Astrocyte (in vitro differentiated cells and primary cell): ENCODE data around the gene FANCF. TPM values are rescaled to one million over a fixed set of nuclear protein-coding genes. Genes with fewer than 3 reads are reported as not detected.
"Not testable (repeated sequence)": the region's sequence is repeated elsewhere in the genome, so short reads cannot be mapped to it uniquely, and the experiment has no call there.

Source experiments
- DNase-seq: peaks from one replicate; pipeline ENCODE4 v3.0.0-alpha.2; 2010; ENCODE audit warnings: low read depth
- FAIRE-seq: peaks from 2 replicates; lab custom pipeline; 2011; peaks lifted over from hg19 to GRCh38; lab: Jason Lieb, UNC
- H2AFZ ChIP-seq: 2 replicates; pipeline ENCODE4 v1.6.0; 2012; ENCODE audit warnings: low read depth, low read length, inconsistent platforms
- H3K27ac ChIP-seq: 2 replicates; pipeline ENCODE4 v1.5.1; 2011; ENCODE audit warnings: low read depth, low read length, inconsistent platforms
- H3K27me3 ChIP-seq: 2 replicates; pipeline ENCODE4 v1.6.0; 2011; ENCODE audit warnings: low read length, inconsistent platforms; ENCODE audit not compliant: insufficient read depth
- H3K36me3 ChIP-seq: 2 replicates; pipeline ENCODE4 v1.5.1; 2011; ENCODE audit warnings: low read length, inconsistent platforms; ENCODE audit not compliant: insufficient read depth
- H3K4me1 ChIP-seq: 2 replicates; pipeline ENCODE4 v1.5.1; 2011; ENCODE audit warnings: low read length, inconsistent platforms; ENCODE audit not compliant: insufficient read depth
- H3K4me2 ChIP-seq: 2 replicates; pipeline ENCODE4 v1.6.0; 2012; ENCODE audit warnings: low read length, inconsistent platforms
- H3K4me3 ChIP-seq: 2 replicates; pipeline ENCODE4 v1.5.1; 2011; ENCODE audit warnings: low read depth, mild to moderate bottlenecking, low read length, inconsistent platforms; ENCODE audit not compliant: insufficient read depth
- H3K79me2 ChIP-seq: 2 replicates; pipeline ENCODE4 v1.6.0; 2012; ENCODE audit warnings: mild to moderate bottlenecking, low read length, inconsistent platforms; ENCODE audit not compliant: insufficient read depth
- H3K9ac ChIP-seq: 2 replicates; pipeline ENCODE4 v1.6.0; 2012; ENCODE audit warnings: mild to moderate bottlenecking, low read length, inconsistent platforms
- H3K9me3 ChIP-seq: 2 replicates; pipeline ENCODE4 v1.5.1; 2012; ENCODE audit warnings: low read depth, mild to moderate bottlenecking, low read length, inconsistent platforms; ENCODE audit not compliant: insufficient read depth
- H4K20me1 ChIP-seq: 2 replicates; pipeline ENCODE4 v1.6.0; 2012; ENCODE audit warnings: low read length, inconsistent platforms; ENCODE audit not compliant: insufficient read depth
- H3K27ac Mint-ChIP-seq: one replicate; pipeline ENCODE4 v1.8.0; 2021; ENCODE audit warnings: mild to moderate bottlenecking, mixed read lengths; ENCODE audit not compliant: unreplicated experiment
- H3K27me3 Mint-ChIP-seq: one replicate; pipeline ENCODE4 v1.8.0; 2021; ENCODE audit warnings: low read depth, mixed read lengths; ENCODE audit not compliant: unreplicated experiment
- H3K36me3 Mint-ChIP-seq: one replicate; pipeline ENCODE4 v1.8.0; 2021; ENCODE audit warnings: low read depth, mixed read lengths; ENCODE audit not compliant: unreplicated experiment
- H3K4me1 Mint-ChIP-seq: one replicate; pipeline ENCODE4 v1.8.0; 2021; ENCODE audit warnings: low read depth, mixed read lengths; ENCODE audit not compliant: unreplicated experiment
- H3K4me3 Mint-ChIP-seq: one replicate; pipeline ENCODE4 v1.8.0; 2021; ENCODE audit warnings: mild to moderate bottlenecking, moderate library complexity, mixed read lengths; ENCODE audit not compliant: unreplicated experiment
- H3K9me3 Mint-ChIP-seq: one replicate; pipeline ENCODE4 v1.8.0; 2021; ENCODE audit warnings: mild to moderate bottlenecking, mixed read lengths; ENCODE audit not compliant: unreplicated experiment
- CTCF ChIP-seq: IDR thresholded peaks from 2 replicates; pipeline ENCODE4 v1.5.1; 2011; ENCODE audit warnings: low read depth, mild to moderate bottlenecking, inconsistent platforms, low read length, moderate library complexity; ENCODE audit not compliant: insufficient read depth
- EZH2 ChIP-seq: IDR thresholded peaks from 2 replicates; pipeline ENCODE4 v1.6.1; 2012; ENCODE audit warnings: mild to moderate bottlenecking, low read length, inconsistent platforms; ENCODE audit not compliant: insufficient read depth
- total RNA-seq: library from RNA; stranded (reverse); gene quantifications from 2 replicates; pipeline ENCODE4 v1.2.1, GENCODE V29; 2021

The FANCF gene
- total RNA-seq, 1 donor from 2014 or later: 7.9 TPM

GRCh38 chr11:22656130-22656529, 30.5 kb upstream of the FANCF start:
- no peaks in the 10 kb centered on the region for H3K79me2 ChIP-seq
- Mint-ChIP-seq H3K4me1 (no peaks in the 10 kb centered on the region), H3K9me3 (peaks cover 4% of the 10 kb centered on the region), H3K27me3 (no peaks in the 10 kb centered on the region), H3K27ac (no peak overlapping the region), H3K4me3 (no peak overlapping the region), H3K36me3 (no peaks in the 10 kb centered on the region)
- no peaks in the 10 kb centered on the region for H3K36me3 ChIP-seq
- no peak for TF ChIP-seq EZH2
- DNase-seq (no peak), FAIRE-seq (no peak)
- no peaks in the 10 kb centered on the region for H3K9me3 ChIP-seq
- H2AFZ ChIP-seq: no peak overlapping the region
- H3K9ac ChIP-seq: no peak overlapping the region
- no peaks in the 10 kb centered on the region for H3K27me3 ChIP-seq
- H3K4me3 ChIP-seq: no peak overlapping the region
- no peak overlapping the region for H3K4me2 ChIP-seq
- no peaks in the 10 kb centered on the region for H4K20me1 ChIP-seq
- no peak overlapping the region for H3K27ac ChIP-seq
- no peaks in the 10 kb centered on the region for H3K4me1 ChIP-seq

GRCh38 chr11:22652346-22652745, 26.7 kb upstream of the FANCF start:
- H4K20me1 ChIP-seq, H3K4me2 ChIP-seq, H3K79me2 ChIP-seq, H3K27ac Mint-ChIP-seq, H3K4me1 Mint-ChIP-seq, H3K36me3 Mint-ChIP-seq, H3K36me3 ChIP-seq, H3K9ac ChIP-seq, DNase-seq, H3K4me3 Mint-ChIP-seq, H3K4me3 ChIP-seq, H3K9me3 ChIP-seq, H3K27ac ChIP-seq, H3K9me3 Mint-ChIP-seq, H2AFZ ChIP-seq, FAIRE-seq, H3K27me3 Mint-ChIP-seq, H3K27me3 ChIP-seq, H3K4me1 ChIP-seq: not testable (repeated sequence)

GRCh38 chr11:22641559-22641958, 15.9 kb upstream of the FANCF start:
- FAIRE-seq: no peak
- no peaks in the 10 kb centered on the region for H3K9me3 ChIP-seq
- no peaks in the 10 kb centered on the region for H4K20me1 ChIP-seq
- TF ChIP-seq EZH2: no peak
- no peak for TF ChIP-seq CTCF
- Mint-ChIP-seq H3K9me3 (no peaks in the 10 kb centered on the region), H3K27me3 (no peaks in the 10 kb centered on the region), H3K27ac (no peak overlapping the region), H3K4me1 (no peaks in the 10 kb centered on the region), H3K4me3 (no peak overlapping the region), H3K36me3 (no peaks in the 10 kb centered on the region)
- no peak overlapping the region for H3K27ac ChIP-seq
- no peak overlapping the region for H3K4me3 ChIP-seq
- no peak overlapping the region for H3K9ac ChIP-seq
- no peaks in the 10 kb centered on the region for H3K4me1 ChIP-seq
- H3K4me2 ChIP-seq: no peak overlapping the region
- H3K36me3 ChIP-seq: no peaks in the 10 kb centered on the region
- H3K79me2 ChIP-seq: no peaks in the 10 kb centered on the region
- DNase-seq: no peak
- H3K27me3 ChIP-seq: no peaks in the 10 kb centered on the region
- no peak overlapping the region for H2AFZ ChIP-seq

GRCh38 chr11:22640862-22641261, 15.2 kb upstream of the FANCF start:
- FAIRE-seq: no peak
- Histone ChIP-seq H3K9ac (no peak overlapping the region), H2AFZ (no peak overlapping the region), H3K4me2 (no peak overlapping the region), H3K4me3 (no peak overlapping the region), H3K27me3 (no peaks in the 10 kb centered on the region), H3K36me3 (no peaks in the 10 kb centered on the region), H3K4me1 (no peaks in the 10 kb centered on the region), H4K20me1 (no peaks in the 10 kb centered on the region), H3K9me3 (no peaks in the 10 kb centered on the region), H3K27ac (no peak overlapping the region), H3K79me2 (no peaks in the 10 kb centered on the region)
- TF ChIP-seq CTCF (no peak), EZH2 (no peak)
- H3K27ac Mint-ChIP-seq: no peak overlapping the region
- no peaks in the 10 kb centered on the region for H3K9me3 Mint-ChIP-seq
- H3K36me3 Mint-ChIP-seq: no peaks in the 10 kb centered on the region
- no peaks in the 10 kb centered on the region for H3K4me1 Mint-ChIP-seq
- no peak for DNase-seq
- H3K27me3 Mint-ChIP-seq: no peaks in the 10 kb centered on the region
- H3K4me3 Mint-ChIP-seq: no peak overlapping the region
